A204.1 (cell line): ENCODE results near the gene KLF16.

Source experiments
- FAIRE-seq: peaks from 2 replicates; lab custom pipeline; 2012; peaks lifted over from hg19 to GRCh38; lab: Jason Lieb, UNC

Gene KLF16

GRCh38 chr19:1840541-1841115 is 22.8 kb downstream of the KLF16 start:
- FAIRE-seq: no peak

GRCh38 chr19:1839658-1840540 is 23.5 kb downstream of the KLF16 start:
- FAIRE-seq: no peak

- no peak for FAIRE-seq
These were observed 25.7 kb downstream of the KLF16 start for GRCh38 chr19:1837625-1838105.

- FAIRE-seq: no peak
These were observed 26.2 kb downstream of the KLF16 start for GRCh38 chr19:1837222-1837565.

GRCh38 chr19:1836458-1837221 is 26.7 kb downstream of the KLF16 start:
- FAIRE-seq: no peak

- FAIRE-seq: no peak
These were observed 29.8 kb downstream of the KLF16 start for GRCh38 chr19:1833540-1833939.

GRCh38 chr19:1832046-1832663 is 31.2 kb downstream of the KLF16 start:
- FAIRE-seq: no peak

GRCh38 chr19:1830978-1831377 is 32.4 kb downstream of the KLF16 start:
- FAIRE-seq: no peak

- FAIRE-seq: no peak
These were observed 32.8 kb downstream of the KLF16 start for GRCh38 chr19:1830568-1830967.

- no peak for FAIRE-seq
These were observed 33.4 kb downstream of the KLF16 start for GRCh38 chr19:1829958-1830357.

GRCh38 chr19:1828279-1829238 is 34.8 kb downstream of the KLF16 start:
- FAIRE-seq: no peak

GRCh38 chr19:1827566-1828278 is 35.7 kb downstream of the KLF16 start:
- FAIRE-seq: no peak

GRCh38 chr19:1826557-1827521 is 36.5 kb downstream of the KLF16 start:
- no peak for FAIRE-seq

- FAIRE-seq: no peak
These were observed 37.3 kb downstream of the KLF16 start for GRCh38 chr19:1825909-1826556.

- no peak for FAIRE-seq
These were observed 39.1 kb downstream of the KLF16 start for GRCh38 chr19:1824252-1824622.

- no peak for FAIRE-seq
These were observed 39.7 kb downstream of the KLF16 start for GRCh38 chr19:1823539-1824251.

GRCh38 chr19:1823020-1823419 is 40.4 kb downstream of the KLF16 start:
- FAIRE-seq: no peak

GRCh38 chr19:1822210-1822609 is 41.2 kb downstream of the KLF16 start:
- FAIRE-seq: no peak
